H1 (cell line): ENCODE results near the gene TNS2. TPM values are rescaled to one million over a fixed set of nuclear protein-coding genes. Genes with fewer than 3 reads are reported as not detected.
"Not testable (repeated sequence)": the region's sequence is repeated elsewhere in the genome, so short reads cannot be mapped to it uniquely, and the experiment has no call there.

Experiments used
- CTCF ChIA-PET: fragments of 300-600 bp; sonication (Branson Sonifier 250); formaldehyde crosslinking; loops from one replicate; lab custom pipeline; 2021; ENCODE audit not compliant: partially characterized antibody; lab: Charles Lee
- POLR2A ChIA-PET: fragments of 300-600 bp; sonication (Branson Sonifier 250); formaldehyde crosslinking; loops from one replicate; lab custom pipeline; 2021; ENCODE audit warnings: inconsistent platforms; ENCODE audit not compliant: partially characterized antibody; lab: Charles Lee
- DNase-seq, 2 experiments: peaks; one replicate each; pipeline versions ENCODE4 v3.0.0 to v3.0.0-alpha.2; 2010 to 2022; ENCODE audit warnings: low spot score in 2 of 2, low read depth in 1 of 2, mixed read lengths in 1 of 2
- FAIRE-seq: peaks from 2 replicates; lab custom pipeline; 2011; peaks lifted over from hg19 to GRCh38; lab: Jason Lieb, UNC
- H2AFZ ChIP-seq: 2 replicates; pipeline ENCODE4 v1.8.1; 2012; ENCODE audit warnings: low read length, inconsistent platforms
- H2AK5ac ChIP-seq: 2 replicates; pipeline ENCODE4 v1.6.1; 2013; ENCODE audit warnings: low read depth, low read length
- H2BK120ac ChIP-seq: replicated peaks from 2 replicates; pipeline ENCODE3; 2013; ENCODE audit warnings: low read depth, low read length, inconsistent platforms
- H2BK12ac ChIP-seq: 2 replicates; pipeline ENCODE4 v1.6.1; 2013; ENCODE audit warnings: low read depth, low read length
- H2BK15ac ChIP-seq: 2 replicates; pipeline ENCODE4 v1.6.1; 2013; ENCODE audit warnings: low read length
- H2BK20ac ChIP-seq: 2 replicates; pipeline ENCODE4 v1.6.1; 2013; ENCODE audit warnings: low read length
- H2BK5ac ChIP-seq: 2 replicates; pipeline ENCODE4 v1.6.1; 2013; ENCODE audit warnings: low read depth, low read length
- H3K14ac ChIP-seq: 2 replicates; pipeline ENCODE4 v1.6.1; 2013; ENCODE audit warnings: inconsistent platforms; ENCODE audit not compliant: insufficient read length
- H3K18ac ChIP-seq: 2 replicates; pipeline ENCODE4 v1.6.1; 2013; ENCODE audit warnings: low read length; ENCODE audit errors: extremely low read depth
- H3K23ac ChIP-seq: 2 replicates; pipeline ENCODE4 v1.6.1; 2013; ENCODE audit warnings: inconsistent platforms; ENCODE audit not compliant: insufficient read length
- H3K23me2 ChIP-seq: 2 replicates; pipeline ENCODE4 v1.6.1; 2013; ENCODE audit warnings: low read depth, low read length
- H3K27ac ChIP-seq: 2 replicates; pipeline ENCODE4 v1.6.1; 2011; ENCODE audit warnings: low read depth, low read length, inconsistent platforms
- H3K27me3 ChIP-seq, 4 experiments: replicated peaks in 1 of 4; 1 replicate in 1 of 4; 2 replicates in 3 of 4; pipeline versions ENCODE4 v1.6.1 to v1.8.1; 2011 to 2013; ENCODE audit warnings: low read length in 3 of 4, mild to moderate bottlenecking in 3 of 4, inconsistent platforms in 2 of 4, mixed read lengths in 2 of 4, moderate library complexity in 1 of 4; ENCODE audit not compliant: control insufficient read depth in 3 of 4, insufficient read depth in 3 of 4; ENCODE audit errors: extremely low read depth in 1 of 4
- H3K36me3 ChIP-seq, 4 experiments: 2 replicates each; pipeline versions ENCODE4 v1.6.1 to v1.8.1; 2011 to 2013; ENCODE audit warnings: mild to moderate bottlenecking in 4 of 4, low read length in 3 of 4, moderate library complexity in 2 of 4, control low read depth in 1 of 4, inconsistent platforms in 1 of 4; ENCODE audit not compliant: insufficient read depth in 4 of 4, control insufficient read depth in 2 of 4
- H3K4ac ChIP-seq: replicated peaks from 2 replicates; pipeline ENCODE3; 2013; ENCODE audit warnings: low read length, low read depth, mixed read lengths, inconsistent platforms; ENCODE audit not compliant: insufficient read length
- H3K4me1 ChIP-seq, 4 experiments: replicated peaks in 1 of 4; 1 replicate in 1 of 4; 2 replicates in 3 of 4; pipeline versions ENCODE4 v1.6.1 to v1.8.1; 2011 to 2013; ENCODE audit warnings: low read length in 3 of 4, inconsistent platforms in 2 of 4, mixed read lengths in 1 of 4; ENCODE audit not compliant: insufficient read depth in 4 of 4, control insufficient read depth in 3 of 4
- H3K4me2 ChIP-seq, 2 experiments: 2 replicates each; pipeline versions ENCODE4 v1.6.1 to v1.8.1; 2011 to 2013; ENCODE audit warnings: low read depth in 2 of 2, low read length in 2 of 2, control low read depth in 1 of 2, inconsistent platforms in 1 of 2, mild to moderate bottlenecking in 1 of 2; ENCODE audit not compliant: insufficient read depth in 1 of 2
- H3K4me3 ChIP-seq, 4 experiments: fragments of 200-600, 300-600 bp in 1 of 4; sonication (generic), shearing (Covaris generic), sonication (Bioruptor Twin) in 1 of 4; 2 replicates each; pipeline versions ENCODE4 v1.5.1 to v1.8.1; 2011 to 2016; ENCODE audit warnings: low read length in 4 of 4, low read depth in 3 of 4, control low read depth in 2 of 4, inconsistent platforms in 2 of 4, mild to moderate bottlenecking in 2 of 4, mixed read lengths in 1 of 4, moderate library complexity in 1 of 4; ENCODE audit not compliant: insufficient read depth in 2 of 4; ENCODE audit errors: extremely low read depth in 1 of 4
- H3K56ac ChIP-seq: replicated peaks from 2 replicates; pipeline ENCODE3; 2013; ENCODE audit warnings: low read depth, mild to moderate bottlenecking, mixed read lengths, low read length, inconsistent platforms; ENCODE audit not compliant: insufficient read length
- H3K79me1 ChIP-seq: 2 replicates; pipeline ENCODE4 v1.6.1; 2013; ENCODE audit warnings: low read depth, low read length, control low read depth
- H3K79me2 ChIP-seq, 2 experiments: 2 replicates each; pipeline versions ENCODE4 v1.6.1 to v1.8.1; 2012 to 2013; ENCODE audit warnings: low read length in 2 of 2, mild to moderate bottlenecking in 2 of 2, inconsistent platforms in 1 of 2; ENCODE audit not compliant: insufficient read depth in 2 of 2, control insufficient read depth in 1 of 2
- H3K9ac ChIP-seq, 4 experiments: replicated peaks in 1 of 4; 1 replicate in 1 of 4; 2 replicates in 3 of 4; pipeline versions ENCODE4 v1.6.1 to v1.8.1; 2011 to 2013; ENCODE audit warnings: low read depth in 3 of 4, low read length in 3 of 4, control low read depth in 2 of 4, mild to moderate bottlenecking in 2 of 4, moderate library complexity in 2 of 4, inconsistent platforms in 1 of 4; ENCODE audit errors: extremely low read depth in 1 of 4
- H3K9me3 ChIP-seq, 2 experiments: 2 replicates each; pipeline versions ENCODE4 v1.6.1 to v1.8.1; 2012 to 2013; ENCODE audit warnings: mild to moderate bottlenecking in 2 of 2, moderate library complexity in 2 of 2, control low read depth in 1 of 2, inconsistent platforms in 1 of 2, low read depth in 1 of 2, low read length in 1 of 2, mixed read lengths in 1 of 2; ENCODE audit not compliant: insufficient read depth in 2 of 2
- H4K20me1 ChIP-seq, 2 experiments: replicated peaks in 1 of 2; 2 replicates each; pipeline versions ENCODE3 to v1.8.1; 2011 to 2013; ENCODE audit warnings: inconsistent platforms in 2 of 2, low read length in 2 of 2, mild to moderate bottlenecking in 1 of 2; ENCODE audit not compliant: insufficient read depth in 2 of 2, control insufficient read depth in 1 of 2
- H4K5ac ChIP-seq: 2 replicates; pipeline ENCODE4 v1.6.1; 2013; ENCODE audit warnings: low read length, low read depth, mixed read lengths, inconsistent platforms; ENCODE audit not compliant: insufficient read length
- H4K8ac ChIP-seq: 2 replicates; pipeline ENCODE4 v1.8.0; 2013; ENCODE audit warnings: mild to moderate bottlenecking, moderate library complexity, low read length, inconsistent platforms; ENCODE audit not compliant: insufficient read depth; ENCODE audit errors: extremely low read depth
- H4K91ac ChIP-seq: replicated peaks from 2 replicates; pipeline ENCODE3; 2013; ENCODE audit warnings: low read length, mixed read lengths, inconsistent platforms; ENCODE audit not compliant: insufficient read length
- WGBS, 2 experiments: shearing (Covaris generic) in 1 of 2; methylation state at CpG; one replicate each; pipeline versions ENCODE4 v1.1.6 to v1.1.7; 2013 to 2015; ENCODE audit warnings: low lambda C conversion rate in 2 of 2, mixed read lengths in 2 of 2, inconsistent platforms in 1 of 2, low coverage in 1 of 2, missing lambda C conversion rate in 1 of 2; ENCODE audit not compliant: insufficient replicate concordance in 2 of 2, insufficient coverage in 1 of 2, insufficient read length in 1 of 2; ENCODE audit errors: extremely low coverage in 1 of 2, missing lambda C conversion rate in 1 of 2; 5-methylcytosine and 5-hydroxymethylcytosine counted together
- polyA plus RNA-seq, 7 experiments: library from polyadenylated mRNA; depleted of rRNA in 3 of 7; stranded (reverse) in 5 of 7; unstranded in 2 of 7; fragments of >200 nt in 5 of 7; fragments of 200-250 nt in 2 of 7; gene quantifications; 1 replicate in 5 of 7; 2 replicates in 1 of 7; 4 replicates in 1 of 7; pipeline versions ENCODE4 v1.2.1 to v1.2.3, GENCODE V29; 2011 to 2013; ENCODE audit warnings: missing spikeins in 2 of 7, mixed read lengths in 2 of 7
- total RNA-seq: library from RNA; stranded (reverse); fragmentation: NEBNext Ultra II Directional; extraction: Animal tissue kit (Norgen Biotek cat#: 25700); gene quantifications from 2 replicates; pipeline ENCODE4 v1.2.1, GENCODE V29; 2021

Gene TNS2
- total and polyA plus RNA-seq, 2 of the 8 experiments (the other 6 are each of a cell fraction or from before 2014, with no cell fraction given) = 2.8 to 4.7 TPM

GRCh38 chr12:53095596-53095895 lies 45.7 kb downstream of the TNS2 start:
- not testable (repeated sequence) for H4K20me1 ChIP-seq, H3K4me3 ChIP-seq, H3K18ac ChIP-seq, H3K14ac ChIP-seq, DNase-seq, H3K9me3 ChIP-seq, H4K8ac ChIP-seq, FAIRE-seq, H3K79me2 ChIP-seq, H3K9ac ChIP-seq, H4K5ac ChIP-seq, H2BK120ac ChIP-seq, H2AFZ ChIP-seq, H3K36me3 ChIP-seq, H3K27ac ChIP-seq, H3K4ac ChIP-seq, H3K79me1 ChIP-seq, H3K56ac ChIP-seq, H4K91ac ChIP-seq, H2AK5ac ChIP-seq, H2BK15ac ChIP-seq, H3K23ac ChIP-seq, H2BK5ac ChIP-seq, H2BK12ac ChIP-seq
- H3K23me2 ChIP-seq = peaks cover 28% of the 10 kb centered on the region
- peaks cover 4 to 22% (median 5%) of the 10 kb centered on the region in 4 experiments for H3K4me1 ChIP-seq
- ChIA-PET CTCF (interaction anchor here (0.6 to 19.1 kb wide), 5 partner anchors 20 to 83 kb away, joined by 3 to 531 read pairs (median 42); partner anchors contain the start of gene SPRYD3), POLR2A (interaction anchor here (2.9 kb wide), 1 partner anchor 16 kb away, joined by 13 read pairs; the partner anchor contains the start of gene SPRYD3)
- peak overlapping the region in 1 of 2 experiments; percentile 95; a peak in 1 of 4 replicates for H3K4me2 ChIP-seq
- peaks cover 0 to 27% (median 16%) of the 10 kb centered on the region in 4 experiments; a peak in 5 of 7 replicates for H3K27me3 ChIP-seq
- 97% methylated on average over 3 of the region's 3 CpGs; no CpG with 5 or more reads in 1 of the 2 experiments for WGBS, 2 experiments
- H2BK20ac ChIP-seq = 0 out of 2 replicates have a peak overlapping the region, but pooled peaks have one; percentile 72
